IPS-NIHi7 (cell line): ENCODE measurements around the gene VIPR1.
A peak's percentile ranks its signal among the peaks of the same experiment; 100 is the strongest.

Experiments
- DNase-seq: peaks from one replicate; pipeline ENCODE4 v3.0.0; 2012; ENCODE audit warnings: mixed read lengths; ENCODE audit errors: extremely low spot score

Gene VIPR1

GRCh38 chr3:42511736-42512135 lies 9.3 kb downstream of the VIPR1 start:
- DNase-seq = no peak

GRCh38 chr3:42513121-42513520 lies 10.7 kb downstream of the VIPR1 start:
- no peak for DNase-seq

- DNase-seq = no peak
Observed at GRCh38 chr3:42513521-42513920, 11.1 kb downstream of the VIPR1 start.

GRCh38 chr3:42514876-42515275 lies 12.4 kb downstream of the VIPR1 start:
- DNase-seq = no peak

DNA sequence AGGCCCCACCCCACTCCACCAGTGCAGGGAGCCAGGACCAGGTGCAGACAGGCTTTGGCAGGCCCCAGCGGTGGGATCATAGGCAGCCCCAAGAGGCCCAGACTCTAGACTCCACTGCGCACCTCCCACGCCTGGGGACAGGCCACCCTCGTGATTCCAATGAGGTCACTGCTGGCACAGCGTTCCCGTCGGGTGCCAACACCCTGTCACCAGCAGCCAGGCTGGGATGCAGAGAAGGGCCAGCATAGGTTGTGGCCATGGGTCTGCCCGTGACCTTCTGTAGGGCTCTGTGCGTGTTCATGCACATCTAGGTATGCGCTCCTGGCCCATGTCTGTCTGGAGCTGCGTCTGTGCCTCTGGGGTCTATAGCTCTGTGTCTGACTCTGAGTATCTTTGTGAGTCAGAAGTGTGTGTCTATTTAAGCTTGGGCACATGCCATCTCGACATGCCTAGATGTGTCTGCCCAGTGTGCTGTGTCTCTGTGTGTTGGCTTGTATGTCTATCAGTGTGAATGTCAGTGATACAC lies 13.0 kb downstream of the VIPR1 start:
- no peak for DNase-seq

DNA sequence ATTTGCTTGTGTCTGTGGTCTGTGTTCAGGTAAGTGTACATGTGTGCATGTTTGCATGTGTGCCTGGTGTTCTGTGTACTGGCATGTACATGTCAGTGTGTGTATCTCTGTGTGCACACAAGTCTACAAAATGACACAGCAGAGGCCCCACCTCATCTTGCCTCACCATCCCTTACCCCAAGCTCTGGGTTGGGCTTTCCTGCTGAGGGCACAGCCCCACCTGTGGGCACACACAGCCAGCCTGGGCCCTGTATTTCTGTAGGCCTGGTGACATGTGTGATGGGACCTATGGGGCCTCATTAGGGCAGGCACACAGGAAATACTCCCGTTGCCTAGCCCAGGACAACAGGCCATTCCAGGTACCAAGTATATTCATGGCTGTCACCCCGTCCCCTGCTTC lies 13.5 kb downstream of the VIPR1 start:
- DNase-seq = no peak

- no peak for DNase-seq
Observed at GRCh38 chr3:42516443-42516842, 14.0 kb downstream of the VIPR1 start.

DNA sequence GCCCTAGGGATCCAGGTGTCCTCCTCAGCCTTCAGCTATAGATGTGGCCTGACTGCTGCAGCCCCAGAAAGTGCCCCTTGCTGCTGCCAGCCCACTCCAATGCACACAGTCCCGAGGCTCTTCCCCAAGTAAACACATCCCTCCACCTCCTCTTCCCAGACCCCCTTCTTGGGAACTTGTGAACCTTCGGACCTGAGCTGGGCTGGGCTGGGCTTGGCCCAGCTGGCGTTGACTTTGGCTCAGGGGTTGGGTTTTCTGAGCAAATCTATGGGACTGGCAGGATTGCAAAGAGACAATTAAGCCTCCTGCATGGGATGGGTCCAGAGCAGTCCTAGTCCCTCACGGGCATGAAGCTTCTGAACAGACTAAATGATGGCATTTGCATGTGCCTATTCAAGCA lies 14.7 kb downstream of the VIPR1 start:
- DNase-seq = no peak

GRCh38 chr3:42518800-42519567 lies 16.5 kb downstream of the VIPR1 start:
- peak; percentile 70 for DNase-seq

GRCh38 chr3:42519568-42519962 lies 17.1 kb downstream of the VIPR1 start:
- no peak for DNase-seq

DNA sequence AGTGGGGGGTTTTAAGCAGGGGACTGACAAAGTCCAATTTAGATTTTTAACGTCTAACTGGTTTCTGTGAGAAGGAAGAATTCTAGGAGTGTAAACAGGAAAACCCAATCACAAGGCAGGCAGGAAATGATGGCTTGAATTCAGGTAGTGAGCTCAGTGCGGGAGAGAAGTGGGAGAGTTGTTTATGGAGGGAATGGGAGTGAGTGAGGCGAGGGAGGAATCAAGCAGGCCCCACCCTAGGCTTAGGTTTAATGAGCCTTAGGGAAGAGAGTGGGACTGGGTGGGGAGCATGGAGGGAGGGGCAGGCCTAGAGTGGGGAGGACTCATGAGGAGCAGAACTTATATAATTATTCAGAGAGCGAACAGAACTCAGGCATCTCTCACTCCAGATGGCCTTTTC lies 17.9 kb downstream of the VIPR1 start:
- no peak for DNase-seq

GRCh38 chr3:42520906-42521305 lies 18.5 kb downstream of the VIPR1 start:
- DNase-seq = no peak

DNA sequence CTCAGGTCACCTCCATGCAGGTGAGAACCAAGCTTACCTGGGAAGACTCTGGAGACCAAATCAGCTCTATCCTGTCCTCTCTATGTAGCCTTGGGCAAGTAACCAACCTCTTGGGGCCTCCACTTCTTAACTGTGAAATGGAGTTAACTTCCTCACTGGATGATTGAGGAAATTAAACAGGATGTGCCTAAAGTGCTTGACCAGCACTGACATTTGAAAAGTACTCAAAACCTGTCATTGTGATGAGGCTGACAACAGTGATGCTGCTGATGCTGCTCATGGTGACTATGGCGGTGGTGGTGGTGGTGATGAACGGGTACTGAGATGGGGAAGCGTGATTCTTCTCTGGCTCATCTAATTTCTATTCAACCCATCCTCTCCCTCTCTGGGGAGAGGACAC lies 22.3 kb downstream of the VIPR1 start:
- no peak for DNase-seq

- DNase-seq = no peak
Observed at GRCh38 chr3:42525212-42525611, 22.8 kb downstream of the VIPR1 start.

DNA sequence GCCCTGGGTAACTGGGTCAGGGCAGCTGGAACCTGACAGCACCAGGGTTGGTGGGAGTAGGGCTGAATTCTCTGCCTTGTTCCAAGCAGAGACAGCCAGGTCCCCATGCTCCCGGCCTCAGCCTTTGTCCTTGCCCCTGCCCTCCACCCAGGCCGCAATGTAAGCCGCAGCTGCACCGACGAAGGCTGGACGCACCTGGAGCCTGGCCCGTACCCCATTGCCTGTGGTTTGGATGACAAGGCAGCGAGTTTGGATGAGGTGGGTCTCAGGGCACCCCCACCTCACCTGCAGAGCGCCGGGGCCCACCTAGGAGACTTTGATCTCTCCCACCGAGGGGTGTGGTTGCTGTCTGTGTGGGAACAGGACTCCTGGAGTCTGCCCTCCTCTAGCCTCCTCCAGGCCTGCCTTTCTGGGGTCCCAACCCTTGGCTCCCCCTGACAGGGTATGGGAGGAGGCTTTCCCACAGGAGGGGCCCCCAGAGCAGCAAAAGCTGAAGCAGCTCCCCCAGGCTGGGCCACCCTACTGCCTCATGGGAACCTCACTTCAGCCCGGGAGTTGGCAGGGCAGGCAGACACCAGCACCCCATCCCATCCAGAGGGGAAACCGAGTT lies 23.4 kb downstream of the VIPR1 start:
- DNase-seq = no peak

- peak; percentile 45 for DNase-seq
Observed at GRCh38 chr3:42526616-42527367, 24.3 kb downstream of the VIPR1 start.

- no peak for DNase-seq
Observed at GRCh38 chr3:42527368-42527917, 25.0 kb downstream of the VIPR1 start.

DNA sequence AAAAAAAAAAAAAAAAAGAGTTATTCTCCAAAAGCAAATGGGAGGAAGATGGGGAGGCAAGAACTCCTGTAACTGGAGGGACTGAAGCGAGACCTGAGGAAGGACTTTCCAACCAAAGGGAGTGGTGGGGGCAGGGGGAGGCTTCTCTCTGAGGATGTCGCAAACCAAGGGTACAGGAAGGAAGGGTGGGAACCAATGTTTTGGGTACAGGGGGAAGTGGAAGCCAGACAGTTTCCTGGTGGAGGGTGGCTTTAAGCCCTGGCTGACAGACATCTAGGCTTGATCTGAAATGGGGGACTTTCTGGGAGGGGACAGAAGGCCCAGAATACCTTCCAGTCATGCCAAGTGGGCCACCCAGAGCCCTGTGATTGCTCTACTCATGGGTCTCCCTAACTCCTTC lies 27.0 kb downstream of the VIPR1 start:
- no peak for DNase-seq

GRCh38 chr3:42530073-42530472 lies 27.6 kb downstream of the VIPR1 start:
- no peak for DNase-seq

GRCh38 chr3:42531470-42531869 lies 29.0 kb downstream of the VIPR1 start:
- no peak for DNase-seq

DNA sequence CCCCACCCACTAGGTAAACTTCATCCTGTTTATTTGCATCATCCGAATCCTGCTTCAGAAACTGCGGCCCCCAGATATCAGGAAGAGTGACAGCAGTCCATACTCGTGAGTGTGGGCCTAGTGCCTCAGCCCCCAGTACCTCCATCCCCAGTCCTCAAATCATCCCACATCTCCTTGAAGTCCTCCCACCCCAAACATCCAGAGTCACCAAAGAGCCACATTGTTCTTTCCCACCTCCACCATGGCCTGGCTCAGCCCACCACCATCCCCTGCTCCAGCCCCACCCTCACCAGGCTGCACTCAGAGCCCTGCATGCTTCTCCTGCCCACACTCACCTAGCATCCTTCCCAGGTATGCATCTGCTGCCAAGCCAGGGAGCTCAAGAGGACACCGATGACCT lies 29.8 kb downstream of the VIPR1 start:
- DNase-seq = no peak

DNA sequence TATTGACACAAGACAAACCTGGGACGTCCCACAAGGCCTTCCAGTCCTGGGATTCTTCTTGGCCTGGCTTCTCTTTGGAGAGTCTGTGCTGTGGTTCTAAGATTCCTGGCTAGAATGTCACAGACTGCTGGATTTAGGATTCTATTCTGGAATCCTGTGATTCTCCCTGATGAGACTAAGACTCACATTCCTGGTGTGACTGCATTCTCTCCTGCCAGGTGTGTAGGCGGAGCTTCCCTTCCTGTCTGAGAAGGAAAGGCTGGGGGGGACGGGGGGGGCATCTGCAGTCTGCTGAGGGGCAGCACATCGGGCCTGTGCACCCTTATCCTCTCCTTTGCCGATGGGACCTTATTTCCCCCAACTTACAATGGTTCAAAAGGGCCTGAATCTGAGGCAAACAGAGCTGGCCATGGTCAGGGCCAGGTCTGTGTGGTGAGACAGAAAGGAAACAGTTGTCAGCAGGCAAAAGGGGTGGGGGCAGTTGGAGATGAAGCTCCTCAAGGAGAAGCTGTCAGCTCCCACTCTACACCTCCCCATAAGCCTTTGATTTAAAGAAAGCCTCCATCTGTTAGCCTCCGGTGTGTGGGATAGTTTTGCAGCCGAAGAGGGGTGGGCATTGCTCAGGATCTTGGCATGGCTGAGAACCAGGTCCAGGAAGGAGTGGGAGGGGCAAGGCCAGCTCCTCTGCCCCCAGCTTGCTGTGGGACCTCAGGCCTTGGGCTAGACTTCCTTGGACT lies 30.9 kb downstream of the VIPR1 start:
- DNase-seq = peak; percentile 32
